RPMI7951 (cell line): Measurements from ENCODE around the gene SNX20. TPM values are rescaled to one million over a fixed set of nuclear protein-coding genes. Genes with fewer than 3 reads are reported as not detected.

Source experiments
- DNase-seq: peaks from one replicate; pipeline ENCODE4 v3.0.0-alpha.2; 2012; ENCODE audit warnings: low read depth
- total RNA-seq: library from RNA; depleted of rRNA; stranded (reverse); fragments of >200 nt; shearing (Covaris generic); gene quantifications from 2 replicates; pipeline ENCODE4 v1.2.3, GENCODE V29; 2014

Gene SNX20
- total RNA-seq, 1 experiment from 2014 or later = not detected

DNA sequence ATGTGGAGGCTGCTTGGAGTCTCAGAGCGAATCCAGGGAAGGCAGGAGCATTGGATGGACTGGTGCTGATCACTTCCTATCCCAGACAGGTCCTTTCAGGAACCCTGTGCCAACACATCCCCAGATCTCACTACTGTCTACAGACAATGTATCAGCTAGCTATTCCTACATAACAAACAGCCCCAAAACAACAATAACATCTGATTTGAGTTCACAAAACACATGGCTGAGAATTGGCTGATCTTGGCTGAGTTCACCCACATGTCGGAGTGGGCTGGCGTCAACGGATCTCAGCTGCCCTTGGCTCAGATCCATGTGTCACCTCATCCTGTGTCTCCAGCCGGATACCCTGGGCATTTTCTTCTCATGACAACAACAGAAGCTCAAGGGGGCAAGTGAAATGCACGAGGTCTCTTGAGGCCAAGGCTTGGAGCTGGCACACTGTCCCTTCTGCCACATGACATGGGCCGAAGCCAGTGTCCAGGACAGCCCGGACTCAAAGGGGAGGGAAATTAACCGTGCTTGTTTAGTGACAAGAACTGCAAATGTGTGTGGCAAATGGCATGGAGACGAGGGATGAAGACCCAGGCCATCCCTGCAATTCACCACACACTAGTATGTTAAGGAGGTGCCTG, 18.7 kb downstream of the SNX20 start:
- no peak for DNase-seq

DNA sequence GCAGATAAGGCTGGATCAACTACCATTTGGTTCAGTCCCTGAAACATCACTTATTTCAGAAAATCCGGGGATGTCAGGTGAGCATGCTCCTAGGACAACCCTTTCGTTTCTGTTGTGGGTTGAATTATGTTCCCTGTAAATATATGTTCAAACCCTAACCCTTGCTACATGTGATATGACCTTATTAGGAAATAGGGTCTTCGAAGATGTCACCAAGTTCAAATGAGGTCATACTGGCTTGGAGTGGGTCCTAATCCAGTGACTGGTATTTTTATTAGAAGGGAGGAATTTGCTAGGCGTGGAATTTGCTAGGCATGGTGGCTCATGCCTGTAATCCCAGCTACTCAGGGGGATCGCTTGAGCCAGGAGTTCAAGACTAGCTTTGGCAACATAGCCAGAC, 21.3 kb downstream of the SNX20 start:
- DNase-seq = no peak

DNA sequence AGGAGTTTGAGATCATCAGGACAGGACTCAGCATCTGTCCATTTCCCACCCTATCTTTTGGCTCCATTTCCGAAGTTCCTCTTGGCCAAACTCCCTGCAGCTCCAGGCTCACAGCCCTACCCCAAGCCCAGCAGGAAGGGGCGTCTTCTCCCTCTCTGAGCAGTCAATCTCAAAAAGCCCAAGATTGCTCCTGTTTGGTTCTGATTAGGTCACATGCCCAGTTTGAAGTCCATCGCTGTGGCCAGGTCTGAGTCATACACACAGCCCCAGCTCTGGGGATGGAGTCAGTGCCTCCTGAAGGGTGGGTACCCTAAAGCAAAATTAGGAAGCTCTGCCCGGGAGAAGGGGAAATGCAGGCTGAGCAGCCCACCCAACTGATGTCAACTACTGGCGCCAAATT, 23.9 kb downstream of the SNX20 start:
- DNase-seq = peak; percentile 61

DNA sequence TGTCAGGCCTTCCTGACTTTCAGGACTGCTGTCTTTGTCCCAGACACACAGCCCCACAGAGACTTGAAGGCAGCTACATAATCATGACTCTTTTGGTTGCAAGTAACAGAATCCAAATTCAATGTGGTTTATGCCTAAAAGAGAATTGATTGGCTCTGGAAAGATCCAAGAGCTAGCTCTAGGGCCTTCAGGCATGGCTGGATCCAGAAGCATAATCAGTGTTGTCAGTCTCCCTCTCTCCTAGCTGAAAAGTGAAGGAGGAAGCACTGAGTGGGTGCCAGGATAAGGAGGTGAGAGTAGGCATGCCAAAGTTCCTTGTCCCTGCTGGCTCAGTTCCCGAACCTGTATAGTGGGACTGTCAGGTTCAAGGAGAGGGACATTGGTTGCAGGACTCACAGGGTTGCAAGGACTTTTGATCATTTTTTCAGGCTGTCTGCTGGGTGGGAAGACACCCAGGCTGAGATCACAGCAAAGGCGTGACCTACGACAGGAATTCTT, 25.5 kb downstream of the SNX20 start:
- DNase-seq = no peak

DNA sequence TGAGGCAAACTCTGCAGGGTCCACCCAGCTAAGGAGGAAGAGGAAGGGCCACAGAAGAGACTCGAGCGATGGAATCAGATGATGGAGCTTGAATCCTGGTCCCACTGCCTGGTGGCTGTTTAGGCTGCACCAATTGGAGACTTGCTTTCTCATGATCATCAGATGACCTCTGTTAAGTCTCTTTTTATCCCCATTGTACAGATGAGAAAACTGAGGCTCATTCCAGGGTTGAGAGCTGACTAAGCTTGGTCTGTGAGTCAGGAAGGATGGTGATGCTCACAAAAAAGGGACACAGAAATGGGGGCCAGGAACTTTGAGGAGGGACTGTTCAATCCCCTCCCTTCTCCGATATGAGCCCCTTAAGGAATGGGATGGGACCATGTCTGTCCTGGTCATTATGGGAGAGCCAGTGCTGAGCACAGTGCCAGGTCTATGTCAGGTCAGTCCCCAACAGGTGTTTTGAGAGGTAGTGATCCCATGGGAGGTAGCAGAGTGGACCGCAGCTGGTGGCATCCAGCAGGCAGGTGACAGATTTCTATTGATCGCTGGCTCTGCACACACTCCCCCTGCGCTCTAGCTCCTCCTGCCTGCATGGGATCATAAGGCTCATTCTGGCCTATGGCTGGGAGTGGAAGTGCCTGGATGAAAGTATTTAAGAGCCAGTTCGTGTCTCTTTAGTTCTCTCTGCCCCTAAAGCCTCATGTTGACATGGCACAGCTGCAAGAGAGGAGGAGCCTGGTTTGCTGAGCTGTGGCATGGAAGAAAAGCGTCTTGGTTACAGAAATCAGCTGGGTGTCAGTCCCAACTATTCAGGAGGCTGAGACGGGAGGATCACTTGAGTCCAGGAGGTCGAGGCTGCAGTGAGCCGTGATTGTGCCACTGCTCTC, 27.2 kb downstream of the SNX20 start:
- DNase-seq = no peak

DNA sequence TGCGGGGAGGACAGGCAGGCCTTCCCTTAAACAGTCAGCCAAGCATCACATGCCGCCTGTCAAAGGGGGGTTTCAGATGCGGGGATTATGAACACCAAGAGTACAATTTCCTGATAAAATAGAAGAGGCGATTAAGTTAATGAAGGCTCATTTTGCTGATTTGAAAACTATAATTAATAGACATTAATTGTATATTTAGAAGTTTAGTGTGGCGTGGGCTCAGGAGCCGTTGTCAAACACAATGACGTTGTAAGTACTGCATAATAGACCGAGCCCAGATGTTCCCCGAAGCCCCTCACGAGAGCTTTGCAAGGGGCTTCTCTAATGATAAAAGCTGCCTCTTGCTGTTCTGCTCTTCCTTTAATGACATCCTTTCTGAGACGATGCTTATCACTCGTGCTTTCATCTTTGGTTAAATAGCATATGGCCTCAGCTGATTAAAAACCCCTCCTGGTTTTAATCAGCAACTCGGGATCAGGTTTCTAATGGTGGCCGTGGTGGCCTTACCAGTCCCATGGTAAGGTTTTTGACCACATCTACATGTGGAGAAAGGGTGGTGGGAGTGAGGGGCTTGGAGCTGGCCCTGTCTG, 28.2 kb downstream of the SNX20 start:
- no peak for DNase-seq

DNA sequence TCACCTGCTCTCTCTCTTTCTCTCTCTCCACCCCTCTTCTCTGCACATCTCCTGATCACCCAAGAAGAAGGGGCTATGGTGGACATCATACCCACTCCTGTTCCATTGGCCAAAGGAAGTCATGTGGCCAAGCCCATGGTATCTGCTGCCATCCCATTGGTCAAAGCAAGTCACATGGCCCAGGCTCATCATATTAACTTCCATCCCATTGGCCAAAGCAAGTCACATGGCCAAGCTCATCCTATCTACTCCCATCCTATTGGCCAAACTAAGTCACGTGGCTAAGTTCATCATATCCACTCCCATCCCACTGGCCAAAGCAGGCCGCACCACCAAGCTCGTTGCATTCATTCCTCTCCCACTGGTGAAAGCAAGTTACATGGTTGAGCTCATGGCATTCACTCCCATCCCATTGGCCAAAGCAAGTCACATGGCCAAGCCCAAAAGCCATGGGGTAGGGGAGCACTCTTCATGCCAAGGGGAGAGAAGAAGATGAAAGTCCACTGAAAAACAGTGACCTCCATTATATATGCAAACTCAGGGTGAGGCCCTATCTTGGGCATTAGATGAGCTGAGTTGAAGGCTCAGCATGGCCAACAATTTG, 29.2 kb downstream of the SNX20 start:
- DNase-seq = no peak

DNA sequence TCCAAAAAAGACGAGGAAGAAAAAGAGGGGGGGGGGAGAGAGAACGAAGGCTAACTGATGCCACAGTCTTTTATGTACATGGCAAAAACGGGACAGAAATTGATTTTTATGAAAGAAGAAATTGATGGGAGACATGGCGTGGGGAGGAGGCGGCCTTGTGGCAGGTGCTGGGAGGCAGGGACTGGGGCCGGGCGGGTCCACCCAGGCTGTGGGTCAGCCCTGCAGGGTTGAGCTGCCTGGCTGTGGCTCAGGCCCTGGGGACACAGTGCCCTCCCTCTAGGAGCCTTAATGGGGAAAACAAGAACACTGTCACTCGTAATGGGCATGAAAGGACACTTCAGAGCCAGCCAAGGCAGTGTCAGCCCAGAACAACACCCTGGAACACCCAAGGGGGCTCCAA, 34.8 kb downstream of the SNX20 start:
- no peak for DNase-seq

DNA sequence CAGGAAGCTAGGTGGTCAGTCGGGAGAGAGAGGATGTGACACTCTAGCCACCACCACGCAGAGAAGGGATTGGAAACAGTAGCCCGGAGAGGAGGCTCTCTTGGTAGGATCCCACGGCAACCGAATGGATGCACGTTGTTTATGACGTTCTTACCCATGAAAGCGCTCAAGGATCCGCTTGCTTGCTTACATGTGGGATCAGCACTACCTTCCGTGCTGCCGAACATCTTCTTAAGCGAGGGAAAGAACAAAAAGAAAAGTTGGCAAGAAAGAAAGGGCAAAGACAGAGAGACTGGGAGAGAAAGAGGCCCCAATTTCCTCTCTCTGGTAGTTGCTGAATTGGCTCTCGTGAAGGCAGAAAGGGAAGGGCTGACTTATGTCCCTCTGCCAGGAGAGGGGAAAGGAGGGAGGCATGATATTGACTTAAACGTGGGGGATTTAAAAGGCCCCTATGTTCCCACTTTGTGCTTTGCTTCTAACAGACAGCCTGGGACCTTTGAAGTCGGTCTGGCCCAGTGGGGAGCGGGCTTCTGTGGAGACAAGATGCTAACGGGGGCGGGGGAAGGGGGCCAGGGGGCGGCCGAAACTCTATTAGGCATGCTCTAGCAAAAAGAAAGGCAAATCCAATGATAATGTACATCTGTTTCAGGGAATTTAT, 35.4 kb downstream of the SNX20 start:
- DNase-seq = no peak

DNA sequence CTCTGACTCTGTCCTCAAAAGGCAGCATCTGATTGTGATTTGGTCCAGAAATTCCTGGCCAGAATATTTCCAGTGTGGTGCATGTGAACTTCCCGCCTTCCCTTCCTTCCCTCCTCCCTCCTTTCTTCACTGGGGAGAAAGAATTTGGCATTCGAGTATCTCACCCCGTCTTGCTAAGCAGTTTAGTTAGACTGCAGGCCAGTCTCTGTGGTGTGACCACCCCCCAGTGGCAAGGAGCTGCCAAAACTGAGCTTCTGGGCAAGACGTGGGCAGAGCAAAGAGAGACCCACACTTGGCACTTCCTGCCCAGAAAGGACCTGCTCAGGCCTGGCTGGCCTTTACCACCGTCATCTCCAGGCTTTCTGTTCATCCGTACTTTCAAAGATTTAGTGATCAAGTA, 36.4 kb downstream of the SNX20 start:
- peak; percentile 59 for DNase-seq

DNA sequence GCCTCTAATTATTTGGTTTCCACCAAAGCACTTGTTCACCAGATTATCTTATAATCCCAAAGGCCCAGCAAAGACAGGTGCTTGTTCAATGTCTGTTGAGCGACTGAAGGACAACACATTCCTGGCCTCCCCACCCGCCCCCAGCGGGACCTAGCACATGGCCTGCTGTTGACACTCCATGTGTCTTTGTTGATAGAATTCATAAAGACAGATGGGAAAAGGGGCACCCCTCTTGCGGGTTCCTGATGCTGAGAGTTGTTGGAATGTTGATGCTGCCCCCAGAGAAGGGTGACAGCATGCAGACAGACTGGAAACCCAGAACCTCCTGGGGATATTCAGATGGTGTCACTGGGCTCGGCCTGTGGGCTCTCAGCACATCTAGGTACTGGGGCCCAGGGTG, 36.9 kb downstream of the SNX20 start:
- no peak for DNase-seq

DNA sequence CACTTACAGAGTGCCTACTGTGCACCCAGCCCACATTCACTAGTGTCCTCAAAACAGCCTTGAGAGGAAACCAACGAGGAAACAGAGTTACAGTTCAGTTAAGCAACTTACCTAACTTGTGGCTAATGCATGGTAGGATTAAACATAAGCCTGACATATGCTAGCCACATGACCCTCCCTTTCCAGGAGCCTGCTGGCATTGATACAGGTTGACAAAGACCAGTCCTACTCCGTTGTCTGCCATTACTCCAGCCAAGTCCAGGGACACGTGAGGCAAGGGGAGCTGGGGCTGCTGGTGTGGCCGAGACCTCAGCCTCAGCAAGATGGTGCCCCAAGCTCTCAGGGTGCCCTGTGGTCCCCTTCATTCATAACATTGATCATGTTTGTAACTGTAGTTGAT, 37.9 kb downstream of the SNX20 start:
- no peak for DNase-seq

DNA sequence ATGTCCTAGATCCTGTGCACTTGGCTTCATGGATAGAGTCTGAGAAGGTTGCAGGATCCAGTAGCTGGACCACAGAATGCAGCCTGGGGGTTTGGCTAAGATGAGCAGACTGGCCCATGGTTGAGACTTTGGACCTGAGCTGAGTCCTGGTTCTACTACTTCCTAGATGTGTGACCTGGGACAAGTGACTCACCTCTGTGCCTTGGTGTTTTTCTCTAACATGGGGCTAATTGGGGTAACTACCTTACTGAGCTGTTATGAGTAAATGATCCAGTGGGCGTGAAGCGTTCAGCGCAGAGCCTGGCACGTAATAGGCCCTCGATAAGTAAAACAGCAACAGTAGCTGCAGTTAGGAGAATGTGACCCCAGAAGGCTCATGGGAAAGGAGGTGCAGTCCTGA, 38.8 kb downstream of the SNX20 start:
- no peak for DNase-seq

DNA sequence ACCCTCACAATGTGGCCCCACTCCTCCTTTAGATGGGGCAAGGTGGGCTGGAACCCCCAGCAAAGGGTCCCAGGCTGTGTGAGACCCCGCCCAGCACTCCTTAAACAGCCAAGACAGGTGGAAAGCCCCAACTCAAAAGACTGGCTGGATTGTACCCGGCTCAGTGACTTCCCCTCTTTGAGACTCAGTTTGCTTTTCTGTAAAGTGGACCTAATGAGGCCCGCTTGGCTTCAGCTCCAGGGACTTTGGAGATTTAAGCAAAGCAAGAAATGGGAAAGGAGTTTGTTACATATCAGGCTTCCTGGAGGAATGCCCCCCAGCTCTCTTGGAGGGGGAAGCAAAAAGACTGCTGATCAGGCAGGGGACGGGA, 39.3 kb downstream of the SNX20 start:
- DNase-seq = no peak

DNA sequence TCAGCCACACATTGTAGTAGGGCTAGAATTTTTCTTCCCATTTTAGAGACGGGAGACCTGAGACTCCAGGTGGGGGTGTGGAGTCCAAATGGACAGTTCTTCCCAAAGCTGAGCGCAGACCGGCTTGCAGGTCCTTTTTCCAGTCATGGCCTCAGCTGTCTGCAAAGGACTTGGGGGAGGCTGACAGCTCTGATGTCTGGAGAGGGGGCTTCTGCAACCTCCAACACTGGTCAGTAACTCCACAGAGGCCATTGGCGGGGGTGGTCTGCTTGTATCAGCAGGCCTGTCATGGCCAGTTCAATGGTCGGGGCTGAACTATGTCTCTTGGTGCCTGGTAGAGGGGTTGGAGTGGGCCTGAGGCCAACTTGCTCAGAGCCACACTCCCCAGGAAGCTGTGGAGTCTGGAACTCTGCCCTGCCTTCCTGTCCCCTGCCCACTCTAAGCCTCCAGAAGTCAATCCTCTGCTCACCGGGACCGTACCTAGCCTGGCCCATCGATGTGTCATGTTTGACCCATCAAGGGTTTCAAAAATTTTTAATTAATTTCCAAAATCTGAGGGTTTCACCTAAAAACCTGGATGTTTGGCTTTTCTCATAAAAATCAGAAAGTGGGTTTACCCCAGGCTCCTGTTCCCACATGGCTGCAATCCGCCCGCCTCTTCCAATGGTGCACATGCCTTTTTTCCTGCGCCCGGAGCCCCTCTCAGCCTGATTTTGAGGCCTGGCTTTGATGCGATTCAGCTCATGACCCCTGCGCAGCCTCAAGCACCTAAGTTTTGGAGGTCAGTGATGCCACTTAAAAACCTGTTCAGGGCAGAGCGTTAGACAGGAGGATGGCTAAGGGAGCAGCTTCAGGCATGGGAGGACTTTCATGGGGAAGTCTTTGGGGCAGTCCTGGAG, 39.9 kb downstream of the SNX20 start:
- DNase-seq = no peak

DNA sequence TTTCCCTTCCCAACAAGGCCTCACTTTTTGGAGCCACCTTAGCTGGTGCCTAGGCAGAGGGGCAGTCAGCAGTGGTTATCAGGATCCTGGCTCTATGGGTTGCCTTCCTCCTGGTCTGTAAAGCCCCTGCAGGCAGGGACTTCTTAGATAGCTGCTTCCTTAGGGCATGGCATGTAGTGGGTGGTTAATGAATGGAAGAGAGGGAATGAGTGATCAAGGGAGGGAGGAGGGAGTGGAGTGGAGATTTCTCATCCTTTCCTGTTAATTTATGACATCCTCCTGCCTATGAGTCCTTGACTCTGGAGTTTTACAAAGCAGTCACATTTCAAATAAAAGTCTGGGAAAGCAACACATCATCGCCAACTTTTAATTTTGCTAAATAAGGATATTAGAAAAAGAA, 40.7 kb downstream of the SNX20 start:
- peak; percentile 39 for DNase-seq

DNA sequence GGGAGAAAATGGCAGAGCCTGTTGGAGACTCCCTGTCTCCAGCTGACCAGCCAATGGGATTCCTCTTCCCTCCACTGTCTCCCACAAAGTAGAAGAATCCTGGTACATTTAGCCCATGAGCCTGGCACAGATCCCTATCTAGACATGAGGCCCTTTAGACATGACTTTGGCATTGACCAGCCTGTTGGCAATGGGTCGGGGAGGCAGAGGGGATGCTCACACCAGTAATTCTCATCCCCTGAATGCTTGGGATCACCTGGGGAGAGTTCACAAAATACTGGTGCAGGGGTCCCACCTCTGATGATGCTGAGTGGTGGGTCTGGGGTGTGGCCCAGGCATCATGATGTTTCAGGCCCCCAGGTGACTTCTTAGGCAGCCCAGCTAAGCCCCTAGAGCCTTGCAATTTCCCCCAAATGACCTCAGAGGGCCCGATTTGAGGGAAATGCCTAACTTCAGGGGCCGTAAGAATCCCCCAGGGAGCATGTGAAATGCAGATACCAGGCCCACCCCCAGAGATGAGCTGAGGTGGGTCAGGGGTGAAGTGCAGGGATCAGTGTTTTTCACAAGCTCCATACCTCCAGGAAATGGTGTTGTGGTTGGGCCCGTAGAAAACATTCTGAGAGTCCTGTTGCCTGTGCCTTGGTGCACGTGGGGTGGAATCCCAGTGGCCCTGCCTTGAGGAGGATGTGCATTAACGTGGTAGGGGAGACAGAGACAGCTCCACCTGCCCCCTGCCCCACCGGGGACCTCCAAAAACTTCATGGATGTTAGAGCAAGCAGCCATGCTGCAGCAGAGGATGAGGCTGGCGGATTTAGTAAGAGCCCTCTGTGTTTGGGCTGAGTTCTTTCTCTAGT, 42.1 kb downstream of the SNX20 start:
- no peak for DNase-seq

DNA sequence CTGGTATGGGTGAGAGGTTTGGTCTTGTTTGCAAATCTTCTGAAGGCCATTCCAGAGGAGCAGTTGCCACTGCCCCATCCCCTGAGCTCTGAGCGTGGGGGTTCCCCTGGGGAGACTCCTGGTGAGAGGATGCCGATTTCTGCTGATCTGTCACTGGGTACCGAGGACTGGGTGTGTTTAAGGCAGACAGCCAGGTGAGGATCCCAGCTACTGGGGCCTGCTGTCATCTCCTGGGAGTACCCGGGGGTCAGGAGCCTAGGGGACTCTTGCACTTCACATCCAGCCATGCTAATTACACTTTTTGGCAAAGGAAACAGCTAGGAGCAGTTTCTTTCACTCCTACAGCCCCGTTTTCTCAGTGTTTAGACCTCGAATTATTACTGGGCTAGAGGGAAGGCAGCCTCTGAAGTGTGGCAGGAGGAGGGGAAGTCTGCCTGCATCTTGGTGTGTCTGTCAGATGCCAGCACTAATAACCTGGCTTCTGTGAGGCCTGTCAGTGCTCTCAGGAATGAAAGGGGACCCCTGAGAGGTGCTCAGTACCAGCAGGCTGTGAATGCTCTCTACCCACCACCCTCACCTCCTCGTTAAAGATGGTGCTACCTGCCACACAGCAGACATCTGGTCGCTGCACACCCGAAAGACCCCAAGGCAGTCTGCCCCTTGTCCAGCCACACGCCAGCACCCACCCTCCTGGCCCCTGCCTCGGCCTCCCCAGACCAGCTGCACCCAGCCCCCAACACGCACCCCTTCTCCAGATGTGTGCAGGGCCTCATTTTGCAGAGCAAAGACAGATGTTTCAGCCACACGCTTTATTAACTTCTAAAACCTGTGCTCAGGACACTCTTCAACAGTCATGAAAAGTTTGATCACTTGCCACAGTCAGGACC, 43.2 kb downstream of the SNX20 start:
- DNase-seq = no peak
